ENCODE data around the gene MRPS6. TPM values are rescaled to one million over a fixed set of nuclear protein-coding genes. Genes with fewer than 3 reads are reported as not detected.

Gene MRPS6
- total RNA-seq, 1 donor from 2014 or later, result 129 TPM

DNA sequence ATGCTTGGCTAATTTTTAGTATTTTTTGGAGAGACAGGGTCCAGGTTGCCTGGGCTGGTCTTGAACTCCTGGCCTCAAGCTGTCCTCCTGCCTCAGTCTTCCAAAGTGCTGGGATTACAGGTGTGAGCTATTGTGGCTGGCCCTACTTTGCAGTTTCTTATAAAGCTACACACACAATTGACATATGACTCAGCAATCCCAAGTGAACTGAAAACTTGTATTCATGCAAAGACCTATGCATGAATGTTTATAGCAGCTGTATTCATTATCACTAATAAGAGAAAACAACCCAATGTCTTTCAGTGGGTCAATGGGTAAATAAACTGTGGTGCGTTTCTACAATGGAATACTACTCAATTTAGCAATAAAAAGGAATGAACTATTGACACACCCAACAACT is 103.1 kb downstream of the MRPS6 start:
- peaks cover 18% of the 10 kb centered on the region for H3K4me1 Mint-ChIP-seq
- TF ChIP-seq, protein P1, sequence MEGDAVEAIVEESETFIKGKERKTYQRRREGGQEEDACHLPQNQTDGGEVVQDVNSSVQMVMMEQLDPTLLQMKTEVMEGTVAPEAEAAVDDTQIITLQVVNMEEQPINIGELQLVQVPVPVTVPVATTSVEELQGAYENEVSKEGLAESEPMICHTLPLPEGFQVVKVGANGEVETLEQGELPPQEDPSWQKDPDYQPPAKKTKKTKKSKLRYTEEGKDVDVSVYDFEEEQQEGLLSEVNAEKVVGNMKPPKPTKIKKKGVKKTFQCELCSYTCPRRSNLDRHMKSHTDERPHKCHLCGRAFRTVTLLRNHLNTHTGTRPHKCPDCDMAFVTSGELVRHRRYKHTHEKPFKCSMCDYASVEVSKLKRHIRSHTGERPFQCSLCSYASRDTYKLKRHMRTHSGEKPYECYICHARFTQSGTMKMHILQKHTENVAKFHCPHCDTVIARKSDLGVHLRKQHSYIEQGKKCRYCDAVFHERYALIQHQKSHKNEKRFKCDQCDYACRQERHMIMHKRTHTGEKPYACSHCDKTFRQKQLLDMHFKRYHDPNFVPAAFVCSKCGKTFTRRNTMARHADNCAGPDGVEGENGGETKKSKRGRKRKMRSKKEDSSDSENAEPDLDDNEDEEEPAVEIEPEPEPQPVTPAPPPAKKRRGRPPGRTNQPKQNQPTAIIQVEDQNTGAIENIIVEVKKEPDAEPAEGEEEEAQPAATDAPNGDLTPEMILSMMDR (IDR thresholded peaks at IDR 0.05; ENCODE audit: unreplicated experiment), result no peak
- peaks cover 47% of the 10 kb centered on the region for H3K9me3 Mint-ChIP-seq
- no peak overlapping the region for H3K4me3 Mint-ChIP-seq
- no peak overlapping the region for H3K27ac Mint-ChIP-seq
- H3K36me3 Mint-ChIP-seq, result peaks cover 35% of the 10 kb centered on the region
- no peaks in the 10 kb centered on the region for H3K27me3 Mint-ChIP-seq (ENCODE audit: low read depth)
- no peak for DNase-seq (ENCODE audit: low spot score in 2 of 2, unreplicated experiment in 2 of 2)

DNA sequence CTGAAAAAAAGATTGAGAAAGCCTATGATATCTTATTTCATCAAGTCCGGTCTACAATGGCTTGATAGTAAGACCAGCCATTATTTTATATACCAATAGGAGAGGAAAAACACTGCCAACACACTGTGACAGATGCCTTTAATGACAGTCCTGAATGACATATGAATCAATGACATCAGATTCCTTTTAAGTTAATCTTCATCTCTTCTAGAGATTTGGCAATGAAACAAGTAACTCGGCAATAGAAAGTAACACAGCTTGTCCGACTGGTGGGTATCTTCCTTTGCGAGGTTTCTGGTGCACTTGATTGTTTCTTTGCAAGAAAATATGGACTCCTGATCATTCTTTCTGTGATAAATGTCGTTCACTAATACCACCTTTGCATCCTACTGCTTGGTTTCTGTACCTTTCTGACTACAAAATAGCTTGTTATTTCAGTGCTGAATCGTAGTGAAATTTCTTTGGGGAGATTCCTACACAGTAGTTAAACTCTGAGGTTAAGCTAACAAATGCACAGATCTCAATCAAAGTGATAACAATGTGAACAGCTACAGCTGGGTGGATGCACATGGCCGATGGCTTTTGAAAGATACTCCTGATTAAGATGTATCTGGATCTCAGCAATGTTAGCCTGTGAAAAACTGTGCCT is 104.7 kb downstream of the MRPS6 start:
- no peak for DNase-seq (ENCODE audit: low spot score in 2 of 2, unreplicated experiment in 2 of 2)
- Mint-ChIP-seq H3K36me3 (peaks cover 24% of the 10 kb centered on the region), H3K4me1 (peaks cover 19% of the 10 kb centered on the region), H3K27ac (no peak overlapping the region), H3K4me3 (no peak overlapping the region), H3K27me3 (ENCODE audit: low read depth) (no peaks in the 10 kb centered on the region), H3K9me3 (peaks cover 31% of the 10 kb centered on the region)
- TF ChIP-seq, protein P1 (IDR thresholded peaks at IDR 0.05; ENCODE audit: unreplicated experiment), result no peak

DNA sequence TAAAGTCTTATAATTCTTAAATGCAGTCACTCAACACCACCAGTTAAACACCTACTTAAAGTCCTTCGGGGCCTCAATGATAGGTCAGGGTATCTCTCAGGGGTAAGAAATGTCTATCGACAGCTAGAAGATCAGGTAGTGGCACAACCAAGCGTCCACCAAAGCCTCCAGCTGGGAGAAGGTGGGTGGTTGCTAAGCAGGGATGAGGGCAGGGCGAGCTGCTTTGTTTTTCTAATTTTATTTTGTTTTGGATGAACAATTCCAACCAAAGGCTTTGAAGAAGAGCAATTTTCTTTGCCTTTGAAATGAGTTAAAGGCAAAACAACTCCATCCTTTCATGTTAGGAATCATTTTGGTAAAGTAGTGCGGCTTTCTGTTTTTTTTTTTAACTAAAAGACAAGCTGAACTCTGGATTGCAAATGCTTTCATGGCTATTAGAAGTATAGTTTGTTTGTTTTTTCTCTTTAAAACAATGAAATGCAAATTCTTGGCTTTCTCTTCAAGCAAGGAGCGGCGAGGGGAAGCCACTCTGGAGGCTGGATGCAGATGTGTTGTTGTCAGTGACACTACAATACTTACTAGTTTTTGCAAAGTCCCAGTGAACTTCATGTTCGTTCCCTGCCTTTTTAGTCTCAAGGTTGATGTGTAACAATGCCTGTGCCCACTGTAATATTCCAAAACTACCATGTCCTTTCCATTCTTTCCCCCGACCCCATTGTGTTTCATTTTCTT is 106.0 kb downstream of the MRPS6 start:
- Mint-ChIP-seq H3K4me1 (peaks cover 19% of the 10 kb centered on the region), H3K36me3 (peaks cover 16% of the 10 kb centered on the region), H3K27ac (no peak overlapping the region), H3K9me3 (peaks cover 20% of the 10 kb centered on the region), H3K4me3 (no peak overlapping the region), H3K27me3 (ENCODE audit: low read depth) (no peaks in the 10 kb centered on the region)
- no peak for DNase-seq (ENCODE audit: low spot score in 2 of 2, unreplicated experiment in 2 of 2)
- TF ChIP-seq, protein P1 (IDR thresholded peaks at IDR 0.05; ENCODE audit: unreplicated experiment), result no peak

DNA sequence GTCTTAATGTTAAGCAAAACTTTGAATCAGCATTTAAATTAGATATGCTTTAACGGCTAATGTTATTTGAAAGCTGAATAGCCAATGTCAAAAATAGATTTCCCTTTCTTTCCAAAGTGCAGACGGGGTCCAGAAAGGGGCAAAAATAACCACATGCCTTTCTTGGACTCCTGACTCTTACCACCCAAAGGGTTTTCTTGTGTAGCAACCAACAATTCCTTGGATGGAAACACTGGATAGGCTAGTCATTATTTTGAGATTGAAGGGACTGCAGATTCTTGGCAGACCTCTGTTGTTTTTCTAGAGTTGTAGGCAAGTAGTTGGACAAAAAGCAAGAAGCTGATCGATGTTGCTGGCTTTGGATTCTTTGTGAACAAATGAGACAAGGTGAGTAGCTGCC is 107.0 kb downstream of the MRPS6 start:
- peaks cover 19% of the 10 kb centered on the region for H3K4me1 Mint-ChIP-seq
- no peaks in the 10 kb centered on the region for H3K27me3 Mint-ChIP-seq (ENCODE audit: low read depth)
- H3K27ac Mint-ChIP-seq, result no peak overlapping the region
- H3K4me3 Mint-ChIP-seq, result no peak overlapping the region
- DNase-seq (ENCODE audit: low spot score in 2 of 2, unreplicated experiment in 2 of 2), result no peak
- TF ChIP-seq, protein P1 (IDR thresholded peaks at IDR 0.05; ENCODE audit: unreplicated experiment), result no peak
- peaks cover 10% of the 10 kb centered on the region for H3K36me3 Mint-ChIP-seq
- H3K9me3 Mint-ChIP-seq, result peaks cover 9% of the 10 kb centered on the region

DNA sequence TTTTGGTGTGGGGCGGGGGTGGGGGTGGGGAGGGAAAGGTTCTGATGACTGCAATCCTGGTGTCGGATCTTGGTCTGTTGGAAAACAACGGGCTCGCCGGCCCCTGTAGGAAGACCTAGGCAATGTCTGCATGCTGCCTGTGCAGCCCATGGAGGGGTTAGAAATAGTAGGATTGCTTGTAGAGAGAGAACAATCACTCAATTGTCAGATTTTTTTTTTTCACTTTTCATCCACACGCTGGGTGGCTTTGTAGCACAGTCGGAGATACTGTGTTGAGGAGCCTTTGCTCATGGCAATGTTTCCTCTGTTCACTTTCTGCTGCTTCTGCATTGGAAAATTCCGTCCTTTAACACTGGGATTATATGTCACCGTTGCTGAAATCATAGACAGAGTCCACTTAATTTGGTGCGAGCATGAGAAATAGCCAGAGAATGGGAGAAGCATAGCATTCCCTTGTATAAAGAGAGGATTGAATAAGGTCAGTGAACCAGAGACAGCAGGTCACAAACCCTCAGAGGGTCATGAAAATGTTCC is 107.5 kb downstream of the MRPS6 start:
- Mint-ChIP-seq H3K27me3 (ENCODE audit: low read depth) (no peaks in the 10 kb centered on the region), H3K4me3 (no peak overlapping the region)

More for the DNA sequence above, 107.5 kb downstream of the MRPS6 start:
- DNase-seq (ENCODE audit: low spot score in 2 of 2, unreplicated experiment in 2 of 2), result no peak
- peaks cover 19% of the 10 kb centered on the region for H3K4me1 Mint-ChIP-seq
- H3K9me3 Mint-ChIP-seq, result peaks cover 6% of the 10 kb centered on the region
- H3K27ac Mint-ChIP-seq, result no peak overlapping the region
- TF ChIP-seq, protein P1 (IDR thresholded peaks at IDR 0.05; ENCODE audit: unreplicated experiment), result no peak
- peaks cover 10% of the 10 kb centered on the region for H3K36me3 Mint-ChIP-seq
